ENCODE measurements around the gene TMEM17.

The TMEM17 gene

GRCh38 chr2:62478093-62478580 is 27.9 kb downstream of the TMEM17 start:
- H3F3A ChIP-seq (ENCODE audit: insufficient read depth, low read length), result no peaks in the 10 kb centered on the region
- no peak overlapping the region for H3K27ac ChIP-seq (ENCODE audit: low read depth, low read length, poor library complexity, severe bottlenecking)
- H3K9me3 ChIP-seq (ENCODE audit: low read length), result no peaks in the 10 kb centered on the region
- no peak for TF ChIP-seq CTCF (IDR thresholded peaks at IDR 0.05; ENCODE audit: low read length)
- TF ChIP-seq EZH2 (IDR thresholded peaks at IDR 0.05; ENCODE audit: borderline replicate concordance, low read length), result no peak
- no peak overlapping the region for H3K4me3 ChIP-seq (ENCODE audit: low read depth, low read length, poor library complexity, severe bottlenecking)
- peaks cover 4% of the 10 kb centered on the region; the same call in 1 of the 2 replicates for H3K27me3 ChIP-seq (ENCODE audit: insufficient read depth, low read length)
- H3K9ac ChIP-seq (ENCODE audit: low read length), result no peak overlapping the region
- H3K9me2 ChIP-seq (ENCODE audit: low read depth, low read length), result no peaks in the 10 kb centered on the region
- H4K20me1 ChIP-seq (ENCODE audit: insufficient read depth, low read length), result no peaks in the 10 kb centered on the region
- no peaks in the 10 kb centered on the region for H3K79me2 ChIP-seq (ENCODE audit: insufficient read depth, low read length)
- no peaks in the 10 kb centered on the region for H3K36me3 ChIP-seq (ENCODE audit: insufficient read depth, low read length)
- no peak overlapping the region for H3K4me2 ChIP-seq (ENCODE audit: low read length)
- no peak overlapping the region for H2AFZ ChIP-seq (ENCODE audit: low read length)
- H3K4me1 ChIP-seq (ENCODE audit: insufficient read depth, low read length, severe bottlenecking), result no peaks in the 10 kb centered on the region

- H3K9me3 ChIP-seq (ENCODE audit: low read length), result no peaks in the 10 kb centered on the region
- no peaks in the 10 kb centered on the region for H3K4me1 ChIP-seq (ENCODE audit: insufficient read depth, low read length, severe bottlenecking)
- H4K20me1 ChIP-seq (ENCODE audit: insufficient read depth, low read length), result no peaks in the 10 kb centered on the region
- no peaks in the 10 kb centered on the region for H3K36me3 ChIP-seq (ENCODE audit: insufficient read depth, low read length)
- no peaks in the 10 kb centered on the region for H3K79me2 ChIP-seq (ENCODE audit: insufficient read depth, low read length)
- no peaks in the 10 kb centered on the region for H3K9me2 ChIP-seq (ENCODE audit: low read depth, low read length)
- no peak overlapping the region for H3K4me3 ChIP-seq (ENCODE audit: low read depth, low read length, poor library complexity, severe bottlenecking)
- H3F3A ChIP-seq (ENCODE audit: insufficient read depth, low read length), result no peaks in the 10 kb centered on the region
- TF ChIP-seq CTCF (IDR thresholded peaks at IDR 0.05; ENCODE audit: low read length) (no peak), EZH2 (IDR thresholded peaks at IDR 0.05; ENCODE audit: borderline replicate concordance, low read length) (no peak)
- H3K9ac ChIP-seq (ENCODE audit: low read length), result no peak overlapping the region
- H3K27me3 ChIP-seq (ENCODE audit: insufficient read depth, low read length), result peaks cover 4% of the 10 kb centered on the region; the same call in 1 of the 2 replicates
- no peak overlapping the region for H3K4me2 ChIP-seq (ENCODE audit: low read length)
- no peak overlapping the region for H2AFZ ChIP-seq (ENCODE audit: low read length)
- H3K27ac ChIP-seq (ENCODE audit: low read depth, low read length, poor library complexity, severe bottlenecking), result no peak overlapping the region
Measured at GRCh38 chr2:62477573-62477972, 28.4 kb downstream of the TMEM17 start.

GRCh38 chr2:62475172-62476011 is 30.6 kb downstream of the TMEM17 start:
- Histone ChIP-seq H3K4me1 (ENCODE audit: insufficient read depth, low read length, severe bottlenecking) (no peaks in the 10 kb centered on the region), H3K27ac (ENCODE audit: low read depth, low read length, poor library complexity, severe bottlenecking) (no peak overlapping the region), H3K9me2 (ENCODE audit: low read depth, low read length) (no peaks in the 10 kb centered on the region), H3K27me3 (ENCODE audit: insufficient read depth, low read length) (peaks cover 4% of the 10 kb centered on the region; the same call in 1 of the 2 replicates), H3K79me2 (ENCODE audit: insufficient read depth, low read length) (no peaks in the 10 kb centered on the region), H2AFZ (ENCODE audit: low read length) (no peak overlapping the region), H3K4me2 (ENCODE audit: low read length) (no peak overlapping the region), H3F3A (ENCODE audit: insufficient read depth, low read length) (no peaks in the 10 kb centered on the region), H4K20me1 (ENCODE audit: insufficient read depth, low read length) (no peaks in the 10 kb centered on the region), H3K9ac (ENCODE audit: low read length) (no peak overlapping the region), H3K9me3 (ENCODE audit: low read length) (no peaks in the 10 kb centered on the region), H3K4me3 (ENCODE audit: low read depth, low read length, poor library complexity, severe bottlenecking) (no peak overlapping the region), H3K36me3 (ENCODE audit: insufficient read depth, low read length) (no peaks in the 10 kb centered on the region)
- no peak for TF ChIP-seq CTCF (IDR thresholded peaks at IDR 0.05; ENCODE audit: low read length)
- TF ChIP-seq EZH2 (IDR thresholded peaks at IDR 0.05; ENCODE audit: borderline replicate concordance, low read length), result no peak
